Uterus (tissue), 4 donors: ENCODE results near the gene LTBP1. TPM values are rescaled to one million over a fixed set of nuclear protein-coding genes. Genes with fewer than 3 reads are reported as not detected.

Experiments
- DNase-seq, 2 donors: peaks; one replicate each; pipeline ENCODE4 v3.0.0-alpha.2; 2019 to 2020
- H3K27ac ChIP-seq, 2 donors: fragments of 200-600 bp; sonication (generic); 1 replicate in 1 of 2; 2 replicates in 1 of 2; pipeline ENCODE4 v1.5.1; 2016 to 2018
- H3K27me3 ChIP-seq, 2 donors: fragments of 200-600 bp; sonication (generic); one replicate each; pipeline ENCODE4 v1.5.1; 2018 to 2019; ENCODE audit warnings: control low read depth in 1 of 2
- H3K36me3 ChIP-seq, 2 donors: fragments of 200-600 bp; sonication (generic); one replicate each; pipeline ENCODE4 v1.5.1; 2019; ENCODE audit warnings: control low read depth in 1 of 2
- H3K4me1 ChIP-seq, 2 donors: fragments of 200-600 bp; sonication (generic); one replicate each; pipeline ENCODE4 v1.5.1; 2018 to 2019; ENCODE audit warnings: control low read depth in 1 of 2
- H3K4me3 ChIP-seq, 2 donors: fragments of 200-600 bp; sonication (generic); 1 replicate in 1 of 2; 2 replicates in 1 of 2; pipeline ENCODE4 v1.5.1; 2018 to 2019; ENCODE audit warnings: mild to moderate bottlenecking in 1 of 2
- H3K9me3 ChIP-seq, 2 donors: fragments of 200-600 bp; sonication (generic); one replicate each; pipeline ENCODE4 v1.5.1; 2019; ENCODE audit warnings: control low read depth in 1 of 2
- POLR2A ChIP-seq, 2 donors: fragments of 450-650 bp; IDR thresholded peaks; one replicate each; pipeline ENCODE4 v1.6.1; 2016; ENCODE audit warnings: antibody characterized with exemption in 2 of 2, mild to moderate bottlenecking in 1 of 2, moderate library complexity in 1 of 2
- intact Hi-C: fragments of 100-400 bp; cut with DNase I; formaldehyde crosslinking; loops from one replicate; pipeline ENCODE4 v1.15.1; 2023; ENCODE audit warnings: low total_unique reads
- total RNA-seq, 4 donors: library from RNA; depleted of rRNA in 3 of 4; stranded (reverse); fragments of >200 nt in 3 of 4; gene quantifications; one replicate each; pipeline versions ENCODE4 v1.1.0 to v1.2.4, GENCODE V29; 2014 to 2023
- TF ChIP-seq, protein P1 (sequence below), 4 experiments: fragments of 200-600 bp in 2 of 4; fragments of 450-650 bp in 2 of 4; sonication (generic) in 2 of 4; IDR thresholded peaks; one replicate each; pipeline ENCODE4 v1.5.1; 2016 to 2019; ENCODE audit warnings: antibody characterized with exemption in 4 of 4, mild to moderate bottlenecking in 2 of 4, moderate library complexity in 1 of 4
- donor health status: DM: yes; HTN: yes; CAD: no.

Gene LTBP1
- total RNA-seq, 4 donors from 2014 or later, result 72.5 to 322 (median 92.2) TPM

DNA sequence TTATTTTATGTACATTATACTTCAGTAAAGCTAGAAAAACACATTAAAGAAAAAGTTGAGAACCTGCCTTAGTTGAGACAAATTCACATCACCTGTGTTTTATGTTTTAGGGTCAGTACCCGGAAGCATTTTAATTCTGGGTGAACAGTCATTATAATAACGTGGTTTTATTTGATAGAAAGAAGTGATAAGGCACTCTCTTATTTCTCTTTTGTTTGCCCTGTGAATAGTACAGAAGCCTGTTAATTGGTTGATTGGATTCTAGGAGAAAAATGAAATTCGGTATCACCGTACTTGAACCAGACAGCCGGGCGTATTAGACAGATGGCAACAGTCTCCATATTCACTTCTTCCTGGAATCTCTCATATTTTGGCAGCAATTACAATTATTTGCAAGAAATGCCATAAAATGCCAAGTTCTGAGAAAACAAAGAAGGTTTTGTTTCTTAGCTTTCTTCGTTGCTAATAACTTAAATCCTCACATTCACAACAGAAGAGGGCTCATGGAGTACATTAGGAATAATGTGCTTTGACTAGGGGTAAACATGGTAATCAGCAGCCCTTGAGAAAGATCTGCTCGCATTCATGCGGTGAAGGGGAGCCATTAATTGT, 361.0 kb downstream of the LTBP1 start:
- no peak overlapping the region for H3K27ac ChIP-seq
- intact Hi-C loops, result no loop called here
- H3K4me3 ChIP-seq, result no peak overlapping the region
- no peaks in the 10 kb centered on the region for H3K36me3 ChIP-seq
- TF ChIP-seq POLR2A (IDR thresholded peaks at IDR 0.05), result no peak
- TF ChIP-seq, protein P1, sequence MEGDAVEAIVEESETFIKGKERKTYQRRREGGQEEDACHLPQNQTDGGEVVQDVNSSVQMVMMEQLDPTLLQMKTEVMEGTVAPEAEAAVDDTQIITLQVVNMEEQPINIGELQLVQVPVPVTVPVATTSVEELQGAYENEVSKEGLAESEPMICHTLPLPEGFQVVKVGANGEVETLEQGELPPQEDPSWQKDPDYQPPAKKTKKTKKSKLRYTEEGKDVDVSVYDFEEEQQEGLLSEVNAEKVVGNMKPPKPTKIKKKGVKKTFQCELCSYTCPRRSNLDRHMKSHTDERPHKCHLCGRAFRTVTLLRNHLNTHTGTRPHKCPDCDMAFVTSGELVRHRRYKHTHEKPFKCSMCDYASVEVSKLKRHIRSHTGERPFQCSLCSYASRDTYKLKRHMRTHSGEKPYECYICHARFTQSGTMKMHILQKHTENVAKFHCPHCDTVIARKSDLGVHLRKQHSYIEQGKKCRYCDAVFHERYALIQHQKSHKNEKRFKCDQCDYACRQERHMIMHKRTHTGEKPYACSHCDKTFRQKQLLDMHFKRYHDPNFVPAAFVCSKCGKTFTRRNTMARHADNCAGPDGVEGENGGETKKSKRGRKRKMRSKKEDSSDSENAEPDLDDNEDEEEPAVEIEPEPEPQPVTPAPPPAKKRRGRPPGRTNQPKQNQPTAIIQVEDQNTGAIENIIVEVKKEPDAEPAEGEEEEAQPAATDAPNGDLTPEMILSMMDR (IDR thresholded peaks at IDR 0.05), result no peak
- H3K9me3 ChIP-seq, result no peaks in the 10 kb centered on the region
- DNase-seq, result no peak
- H3K4me1 ChIP-seq, result no peaks in the 10 kb centered on the region
- H3K27me3 ChIP-seq, result no peaks in the 10 kb centered on the region

DNA sequence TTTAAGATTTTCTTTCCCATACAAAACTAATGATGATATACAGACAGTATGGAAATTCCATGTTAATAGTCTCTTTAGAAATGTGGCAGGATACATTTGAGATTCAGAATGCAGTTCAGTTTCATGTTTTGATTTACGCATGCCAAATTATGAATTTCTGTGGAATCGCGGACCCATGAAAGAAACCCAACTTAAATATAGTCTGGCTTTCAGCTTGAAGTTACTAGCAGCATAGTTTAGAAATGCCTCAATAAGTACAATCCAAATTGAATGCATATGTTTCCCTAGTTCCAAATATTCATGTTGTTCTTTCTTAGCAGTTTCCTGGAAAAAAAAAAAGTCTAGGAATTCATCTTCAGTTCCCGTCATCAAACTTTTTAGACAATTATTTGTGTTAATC, 365.6 kb downstream of the LTBP1 start:
- Histone ChIP-seq H3K4me1 (no peaks in the 10 kb centered on the region), H3K27me3 (no peaks in the 10 kb centered on the region), H3K4me3 (no peak overlapping the region), H3K9me3 (no peaks in the 10 kb centered on the region), H3K36me3 (no peaks in the 10 kb centered on the region), H3K27ac (no peak overlapping the region)
- no peak for TF ChIP-seq POLR2A (IDR thresholded peaks at IDR 0.05)
- TF ChIP-seq, protein P1 (IDR thresholded peaks at IDR 0.05), result no peak
- no peak for DNase-seq
- intact Hi-C loops, result no loop called here

DNA sequence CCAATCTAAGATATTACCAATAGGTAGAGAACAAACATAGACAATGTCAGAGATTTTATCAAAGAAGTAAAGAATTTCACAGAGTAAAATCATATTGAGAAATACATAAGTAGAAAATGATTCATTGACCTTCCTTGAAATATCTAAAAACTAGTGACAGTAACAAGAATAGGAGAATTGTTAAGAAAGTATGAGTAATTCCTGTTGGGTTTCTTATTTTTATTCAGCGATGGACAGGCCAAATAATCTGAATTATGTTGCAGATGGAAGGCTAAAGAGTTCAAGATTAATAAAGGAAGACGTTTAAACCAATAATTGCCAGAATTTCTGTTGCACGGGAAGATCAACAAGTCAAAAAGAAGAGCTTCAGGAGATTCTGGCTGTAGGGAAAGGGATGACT, 366.3 kb downstream of the LTBP1 start:
- TF ChIP-seq POLR2A (IDR thresholded peaks at IDR 0.05), result no peak
- TF ChIP-seq, protein P1 (IDR thresholded peaks at IDR 0.05), result no peak
- H3K4me1 ChIP-seq, result no peaks in the 10 kb centered on the region
- no peaks in the 10 kb centered on the region for H3K9me3 ChIP-seq
- no peaks in the 10 kb centered on the region for H3K36me3 ChIP-seq
- H3K4me3 ChIP-seq, result no peak overlapping the region
- intact Hi-C loops, result no loop called here
- DNase-seq, result no peak
- H3K27me3 ChIP-seq, result no peaks in the 10 kb centered on the region
- H3K27ac ChIP-seq, result no peak overlapping the region

DNA sequence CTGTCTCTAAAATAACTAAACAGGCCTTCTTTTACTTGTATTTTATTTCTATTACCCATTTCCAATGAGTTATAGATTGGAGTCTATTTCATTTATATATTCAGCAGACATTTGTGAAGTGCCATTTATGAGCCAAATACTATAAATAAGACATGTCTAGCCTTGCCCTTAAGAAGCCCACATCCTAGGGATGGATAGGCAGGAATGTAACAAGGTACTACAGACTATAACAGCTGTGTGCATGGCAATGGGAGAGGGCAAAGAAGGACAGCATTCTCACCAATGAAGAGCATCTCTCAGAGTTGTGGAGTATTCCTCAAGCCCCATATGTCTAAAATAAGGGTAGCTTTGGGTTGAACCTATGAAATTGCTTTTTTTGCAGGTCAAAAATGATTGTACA, 367.8 kb downstream of the LTBP1 start:
- H3K36me3 ChIP-seq, result no peaks in the 10 kb centered on the region

DNA sequence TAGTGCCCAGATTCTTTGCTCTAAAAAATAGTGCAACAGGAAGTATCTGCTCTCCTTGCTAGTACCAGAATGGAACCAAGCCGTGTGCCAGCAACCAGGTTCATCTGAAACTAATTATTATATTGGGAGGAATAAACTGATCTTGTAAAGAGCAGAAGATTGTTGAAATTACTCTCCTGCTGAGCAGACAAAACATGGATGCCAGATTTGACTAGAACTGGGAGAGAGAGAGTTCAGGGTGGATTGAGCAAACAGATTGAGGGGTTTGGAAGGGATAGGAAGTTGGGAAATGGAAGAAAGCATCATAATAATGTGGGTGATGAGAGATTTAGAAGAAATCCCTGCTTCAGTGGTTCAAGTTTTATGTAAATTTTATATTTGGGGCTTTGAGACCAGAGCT, 369.6 kb downstream of the LTBP1 start:
- Histone ChIP-seq H3K4me3 (no peak overlapping the region), H3K27me3 (no peaks in the 10 kb centered on the region), H3K4me1 (peaks cover 0 to 2% of the 10 kb centered on the region in 2 donors), H3K9me3 (no peaks in the 10 kb centered on the region), H3K36me3 (no peaks in the 10 kb centered on the region), H3K27ac (no peak overlapping the region)
- intact Hi-C loops, result no loop called here
- TF ChIP-seq, protein P1 (IDR thresholded peaks at IDR 0.05), result no peak
- TF ChIP-seq POLR2A (IDR thresholded peaks at IDR 0.05), result no peak
- DNase-seq, result no peak

More for the DNA sequence above, 367.8 kb downstream of the LTBP1 start:
- no peak overlapping the region for H3K4me3 ChIP-seq
- no peak for DNase-seq
- no peaks in the 10 kb centered on the region for H3K4me1 ChIP-seq
- H3K9me3 ChIP-seq, result no peaks in the 10 kb centered on the region
- H3K27ac ChIP-seq, result no peak overlapping the region
- no peaks in the 10 kb centered on the region for H3K27me3 ChIP-seq
- intact Hi-C loops, result no loop called here
- no peak for TF ChIP-seq POLR2A (IDR thresholded peaks at IDR 0.05)
- TF ChIP-seq, protein P1 (IDR thresholded peaks at IDR 0.05), result no peak
